ENCODE results near the gene NBEAL2.
A peak's percentile ranks its signal among the peaks of the same experiment; 100 is the strongest.

The NBEAL2 gene

DNA sequence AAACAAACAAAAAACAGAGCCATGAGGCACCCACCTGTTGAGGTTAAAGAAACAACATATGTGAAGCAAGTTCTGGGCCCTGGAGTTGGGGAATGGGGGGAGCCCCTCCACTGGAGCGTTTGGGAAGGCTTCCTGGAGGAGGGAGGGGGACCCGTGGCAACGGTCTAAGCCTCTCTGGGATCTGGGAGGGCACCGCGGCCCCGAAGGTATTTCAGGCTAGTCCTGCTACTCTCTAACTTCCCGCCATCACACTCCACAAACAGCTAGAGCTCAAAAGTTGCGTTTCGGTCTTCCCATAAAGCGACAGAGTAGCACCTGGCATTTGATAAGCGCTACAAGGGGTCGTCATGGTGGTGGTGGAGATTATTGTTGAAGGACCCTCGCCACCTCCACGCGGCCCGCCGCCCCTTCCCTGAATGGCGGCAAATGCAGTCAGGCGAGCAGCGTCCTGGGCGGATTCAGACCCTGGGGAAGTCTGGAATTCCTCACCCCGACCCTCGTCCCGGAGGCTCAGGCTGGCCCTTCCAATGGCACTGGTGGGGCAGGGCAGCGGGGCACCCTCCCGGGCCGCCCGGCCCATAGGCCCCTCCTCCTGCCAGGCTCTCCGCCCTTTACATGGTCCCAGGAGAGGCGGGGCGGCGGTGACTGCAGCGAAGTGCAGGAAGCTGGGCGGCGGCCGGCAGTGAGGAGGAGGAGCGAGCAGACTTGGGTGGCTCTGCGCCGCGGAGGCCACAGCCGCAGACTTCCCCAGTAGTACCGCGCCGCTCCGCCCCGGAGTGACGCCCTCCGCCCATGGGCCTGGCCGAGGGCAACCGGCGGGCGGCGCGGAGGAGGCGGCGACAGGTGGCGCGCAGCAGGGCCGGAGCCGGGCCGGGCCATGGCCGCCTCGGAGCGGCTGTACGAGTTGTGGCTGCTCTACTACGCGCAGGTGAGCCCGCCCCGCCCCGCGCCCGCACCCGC lies at the start of gene NBEAL2:
TSS of gene NBEAL2 (plus strand) at position 682 of the 960 bp plus-strand sequence. CDS start at position 878, 196 bp downstream.
- peak; percentile 89 for DNase-seq

- DNase-seq, result no peak
These were observed 49.1 kb upstream of the NBEAL2 start for GRCh38 chr3:46930166-46930944.

DNA sequence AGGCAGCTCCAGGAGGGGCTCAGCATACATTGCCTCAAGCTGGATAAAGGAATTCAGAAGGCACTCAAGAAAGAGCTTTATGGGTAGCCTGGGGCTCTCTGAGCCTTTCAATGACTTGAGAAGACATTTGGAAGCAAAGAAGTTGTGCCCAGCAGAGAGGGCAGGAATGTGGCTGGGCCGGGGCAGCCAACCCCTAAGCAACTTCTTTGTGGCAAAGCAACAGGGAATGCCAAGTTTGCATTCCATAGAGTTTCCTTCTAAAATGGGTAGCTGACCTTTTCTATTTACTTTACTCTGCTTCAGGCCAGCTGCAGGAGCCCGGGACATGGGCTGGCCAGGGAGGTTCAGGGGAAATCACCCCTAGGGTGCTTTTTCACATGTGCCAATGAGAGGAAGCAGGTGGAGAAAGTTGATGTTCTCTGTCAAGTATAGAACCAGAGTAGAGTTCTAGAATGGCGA lies 48.5 kb upstream of the NBEAL2 start:
- DNase-seq, result no peak

- DNase-seq, result no peak
These were observed 47.7 kb upstream of the NBEAL2 start for GRCh38 chr3:46931631-46932331.

DNA sequence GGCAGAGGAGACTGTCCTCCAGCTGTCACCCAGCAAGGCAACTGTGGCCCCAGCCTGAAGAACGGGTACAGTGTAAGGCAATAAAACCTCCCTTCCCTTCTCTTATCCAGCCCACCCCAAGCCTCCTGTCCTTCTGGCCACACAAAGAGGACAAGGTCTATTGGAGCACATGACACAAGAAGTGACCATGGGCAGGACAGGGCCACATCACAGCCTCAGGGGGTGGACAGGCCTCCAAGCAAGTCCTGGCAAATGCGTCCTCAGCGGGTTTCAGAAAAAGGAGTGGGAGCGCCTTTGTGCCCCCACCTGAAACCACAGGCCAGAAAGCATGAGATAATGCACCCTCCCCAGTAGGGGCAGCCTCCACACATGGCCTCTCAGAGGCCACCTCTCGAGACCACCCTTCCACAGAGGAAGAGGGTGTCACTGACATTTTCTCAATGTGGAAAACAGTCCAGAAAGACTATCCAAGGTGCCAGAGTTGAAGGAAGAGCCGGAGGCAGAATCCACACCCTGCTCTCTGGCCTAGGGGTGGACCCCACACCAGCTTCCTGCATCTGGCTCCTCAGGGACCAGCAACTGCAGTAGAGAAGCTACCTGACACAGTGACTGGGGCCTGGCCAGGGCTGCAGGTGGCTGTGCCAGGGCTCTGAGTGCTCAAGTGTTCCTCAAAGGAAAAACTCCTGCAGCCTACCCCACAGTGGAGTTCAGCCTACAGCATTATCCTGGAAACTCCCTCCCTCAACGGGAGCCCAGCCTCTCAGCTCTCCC lies 46.8 kb upstream of the NBEAL2 start:
- no peak for DNase-seq

- DNase-seq, result no peak
These were observed 46.2 kb upstream of the NBEAL2 start for GRCh38 chr3:46933261-46933660.

GRCh38 chr3:46934072-46934471 lies 45.4 kb upstream of the NBEAL2 start:
- no peak for DNase-seq

GRCh38 chr3:46934498-46935167 lies 44.8 kb upstream of the NBEAL2 start:
- no peak for DNase-seq

GRCh38 chr3:46935168-46935858 lies 44.2 kb upstream of the NBEAL2 start:
- no peak for DNase-seq

DNA sequence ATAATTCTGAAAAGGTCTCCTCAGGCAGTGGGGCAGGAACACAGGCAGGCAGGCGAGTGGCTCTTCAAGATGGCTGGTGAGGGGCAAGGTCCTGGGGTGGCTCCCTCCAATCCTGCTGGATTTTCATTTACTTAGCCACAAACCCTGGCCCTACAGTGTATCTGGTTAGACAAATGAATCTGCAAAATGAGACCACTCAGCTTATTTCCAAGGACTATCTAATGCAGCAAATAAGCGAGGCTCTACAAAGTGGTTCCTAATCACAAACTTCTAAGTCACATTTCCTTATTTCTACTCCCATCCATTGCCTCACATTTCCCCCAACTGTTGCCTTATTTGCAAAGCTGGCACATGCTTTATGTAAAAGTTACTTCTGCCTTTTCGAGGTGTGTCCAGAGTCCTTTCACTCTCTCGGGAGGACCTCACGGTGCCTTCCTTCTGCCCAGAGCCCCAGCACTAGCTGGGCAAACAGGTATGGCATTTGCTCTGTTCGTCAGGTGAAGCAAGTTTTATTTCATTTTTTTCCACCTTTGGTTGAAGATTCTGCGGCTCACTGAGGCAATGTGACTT lies 43.4 kb upstream of the NBEAL2 start:
- DNase-seq, result peak; percentile 79

GRCh38 chr3:46936733-46937250 lies 42.7 kb upstream of the NBEAL2 start:
- DNase-seq, result no peak

GRCh38 chr3:46938118-46938517 lies 41.3 kb upstream of the NBEAL2 start:
- DNase-seq, result no peak

DNA sequence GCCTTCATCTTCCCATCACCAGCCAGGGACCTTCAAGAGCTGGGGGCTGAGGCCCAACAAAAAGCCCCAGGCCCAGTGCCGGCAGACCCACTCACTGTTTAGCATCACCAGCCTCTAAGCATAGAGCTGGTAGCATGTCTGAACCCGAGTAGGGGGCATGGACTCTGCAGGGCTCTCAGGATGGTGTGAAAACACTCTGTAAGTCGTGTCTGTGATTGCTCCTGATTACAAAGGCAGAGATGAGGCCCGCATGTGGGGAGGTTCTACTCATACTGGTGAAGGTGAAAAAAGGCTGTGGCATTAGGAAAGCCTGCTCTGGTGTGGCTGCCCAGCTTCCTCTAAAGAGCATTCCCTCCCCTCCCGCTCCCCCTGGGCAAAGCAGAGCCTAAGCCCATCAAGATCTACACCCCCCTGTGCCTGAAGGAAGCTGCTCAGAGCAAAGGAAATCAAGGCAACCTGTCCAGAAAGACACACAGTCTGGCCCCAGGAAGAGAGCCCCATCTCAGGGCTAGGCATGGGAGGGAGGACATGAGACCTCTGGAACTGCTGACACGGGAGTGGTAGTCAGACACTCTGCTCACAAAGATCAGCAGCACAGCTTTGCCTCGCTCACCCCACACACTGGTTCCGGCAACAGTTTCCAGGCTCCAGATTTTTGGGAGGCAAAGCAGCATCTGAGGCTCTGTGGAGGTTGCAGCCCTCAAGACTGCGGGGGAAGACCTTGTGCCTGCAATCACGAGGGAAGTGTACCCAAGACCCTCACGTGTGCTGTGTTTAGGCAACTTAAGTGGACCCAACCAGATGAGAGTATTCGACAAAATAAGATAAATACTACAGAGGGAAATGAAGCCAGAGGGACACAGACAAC lies 39.7 kb upstream of the NBEAL2 start:
- DNase-seq, result no peak

DNA sequence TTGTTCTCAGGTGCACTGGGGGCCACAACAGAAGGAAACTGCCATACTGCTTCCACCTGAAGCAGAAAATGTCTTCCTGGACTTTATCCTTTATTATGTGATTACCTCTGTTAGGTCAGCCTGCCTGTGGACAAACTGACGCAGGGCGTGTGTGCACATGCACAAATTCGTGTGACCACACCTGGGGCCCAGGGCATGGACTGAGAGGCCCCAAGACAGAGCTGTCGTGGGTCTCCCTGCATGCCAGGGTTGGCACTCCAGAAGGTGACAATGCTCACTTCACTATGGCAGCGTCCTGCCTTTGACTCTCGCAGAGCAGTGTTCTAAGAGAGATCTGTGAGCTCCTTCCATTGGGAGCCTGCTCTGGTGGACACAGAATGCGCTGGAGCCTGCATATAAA lies 37.4 kb upstream of the NBEAL2 start:
- DNase-seq, result no peak

DNA sequence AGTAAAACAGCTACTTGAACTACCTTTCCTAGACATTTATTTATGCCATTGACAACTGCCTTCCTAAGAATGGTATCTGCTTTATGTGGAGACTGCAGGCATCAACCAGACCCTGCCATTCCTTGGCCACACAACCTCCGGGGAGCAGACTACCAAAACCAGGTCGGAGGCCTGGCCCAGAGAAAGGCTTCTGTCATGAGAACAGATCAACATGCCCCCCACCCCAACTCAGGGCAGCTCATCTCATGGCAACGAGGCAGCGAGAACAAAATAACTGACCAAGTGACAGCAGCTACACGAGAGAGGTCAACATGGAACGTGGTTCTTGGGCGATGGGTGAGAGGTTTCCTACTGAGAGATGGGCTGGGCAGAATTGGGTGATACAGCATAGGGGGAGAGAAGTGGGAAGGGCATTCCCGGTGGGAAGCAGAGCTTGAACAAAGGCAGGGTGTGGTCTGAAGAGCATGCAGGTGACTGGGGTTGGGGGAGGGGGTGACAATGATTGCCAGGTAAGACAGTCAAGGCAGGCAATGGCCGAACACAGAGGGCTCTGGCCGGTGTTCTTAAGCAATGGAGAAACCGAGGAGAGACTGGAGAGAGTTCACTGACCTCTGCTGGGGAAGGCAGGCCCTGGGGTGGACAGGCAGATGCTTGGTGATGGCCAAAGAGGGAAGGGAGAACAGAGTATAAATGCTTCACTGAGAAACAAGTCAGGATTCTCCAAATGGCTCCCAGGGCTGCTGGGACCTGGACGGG lies 36.8 kb upstream of the NBEAL2 start:
- DNase-seq, result no peak

DNA sequence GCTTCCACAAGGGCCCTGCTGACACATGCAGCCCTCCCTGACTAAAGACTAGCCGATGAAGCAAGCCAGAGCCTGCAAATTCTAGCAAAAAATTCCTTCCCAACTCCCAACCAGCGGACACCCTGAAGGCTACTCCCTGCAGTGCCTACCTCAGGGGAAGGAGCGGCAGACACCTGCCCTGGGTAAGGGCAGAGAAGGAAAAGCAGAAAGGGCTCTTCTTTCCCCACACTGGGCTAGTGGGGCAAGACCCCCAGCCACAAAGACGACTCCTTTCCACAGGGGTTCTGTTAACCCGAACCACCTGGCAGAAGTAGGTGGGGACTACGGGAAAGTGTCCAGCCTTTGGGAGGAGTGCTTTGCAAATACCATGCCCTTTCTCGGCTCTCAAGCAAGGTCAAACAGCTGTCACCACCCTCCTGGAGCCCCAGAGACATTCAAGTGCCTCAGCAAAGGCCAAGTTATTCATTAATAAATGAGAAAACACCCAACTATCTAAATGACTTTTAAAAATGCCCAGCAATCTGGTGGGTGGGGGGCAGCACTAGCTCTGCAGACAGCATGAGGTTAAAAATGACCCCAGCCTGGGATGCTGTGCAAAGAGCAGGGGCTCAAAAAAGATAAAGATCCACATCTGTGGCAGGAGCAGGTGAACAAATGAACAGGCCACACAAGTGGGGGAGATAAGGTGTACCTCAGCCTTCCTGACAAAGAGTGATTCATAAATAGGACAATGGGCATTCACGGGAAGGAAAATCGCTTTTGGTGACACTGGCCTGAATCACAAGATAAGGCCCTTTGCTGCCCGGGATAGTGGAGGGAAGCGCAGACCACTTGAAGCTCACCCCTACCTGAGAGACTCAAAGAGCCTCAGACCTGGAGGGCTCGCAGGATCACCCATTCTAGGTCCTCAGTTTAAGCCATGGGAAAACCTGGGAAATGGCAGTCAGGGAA lies 36.0 kb upstream of the NBEAL2 start:
- DNase-seq, result no peak

- DNase-seq, result no peak
These were observed 35.3 kb upstream of the NBEAL2 start for GRCh38 chr3:46944191-46944590.

Data from GF-D8 (cell line).